ENCODE measurements around the gene SERPINE1.
"Not testable (repeated sequence)": the region's sequence is repeated elsewhere in the genome, so short reads cannot be mapped to it uniquely, and the experiment has no call there.

The SERPINE1 gene

DNA sequence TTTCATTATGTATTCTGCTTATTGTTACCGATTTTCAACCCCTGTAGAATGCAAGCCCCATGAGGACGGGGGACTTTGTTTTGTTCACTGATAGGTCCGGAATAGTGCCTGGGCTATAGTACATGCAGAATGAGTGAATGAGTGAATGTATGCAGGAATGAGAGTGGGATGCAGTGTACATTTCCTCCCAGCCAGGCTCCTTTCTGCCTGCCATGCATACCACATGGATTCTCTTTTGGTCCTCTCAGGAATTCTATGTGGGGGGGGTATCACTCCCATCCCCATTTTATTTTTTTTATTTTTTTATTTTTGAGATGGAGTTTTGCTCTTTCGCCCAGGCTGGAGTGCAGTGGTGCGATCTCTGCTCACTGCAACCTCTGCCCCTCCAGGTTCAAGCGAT lies 24.9 kb upstream of the SERPINE1 start:
- DNase-seq, result no peak

DNA sequence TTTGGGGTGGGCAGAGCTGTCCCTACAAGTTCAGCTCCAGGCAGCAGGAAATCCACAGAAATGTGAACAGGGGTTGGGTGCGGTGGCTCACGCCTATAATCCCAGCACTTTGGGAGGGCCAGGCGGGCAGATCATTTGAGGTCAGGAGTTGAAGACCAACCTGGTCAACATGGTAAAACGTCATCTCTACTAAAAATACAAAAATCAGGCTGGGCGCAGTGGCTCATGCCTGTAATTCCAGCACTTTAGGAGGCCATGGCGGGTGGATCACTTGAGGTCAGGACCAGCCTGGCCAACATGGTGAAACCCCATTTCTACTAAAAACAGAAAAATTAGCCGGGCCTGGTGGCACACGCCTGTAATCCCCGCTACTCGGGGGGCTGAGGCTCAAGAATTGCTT lies 23.2 kb upstream of the SERPINE1 start:
- DNase-seq, result not testable (repeated sequence)

DNA sequence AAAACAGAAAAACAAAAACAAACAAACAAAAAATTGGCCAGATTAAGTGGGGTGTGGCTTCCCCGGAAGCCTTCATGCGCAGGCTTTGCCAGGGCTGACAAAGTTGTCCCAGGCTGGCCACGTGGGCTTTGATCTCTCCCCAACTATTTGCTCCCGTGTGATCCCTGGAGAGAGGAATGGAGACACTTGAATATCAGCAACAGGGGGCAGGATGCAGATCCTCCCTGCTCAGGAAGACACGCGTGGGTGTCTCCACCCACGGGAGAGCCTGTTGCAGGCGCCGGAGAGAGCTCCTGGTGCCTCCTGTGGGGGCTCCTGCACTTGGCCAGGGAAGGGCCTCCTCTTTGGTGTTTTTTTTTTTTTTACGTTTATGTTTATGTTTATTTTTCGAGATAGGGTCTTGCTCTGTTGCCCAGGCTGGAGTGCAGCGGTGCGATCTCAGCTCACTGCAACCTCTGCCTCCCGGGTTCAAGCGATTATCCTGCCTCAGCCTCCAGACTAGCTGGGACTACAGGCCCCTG lies 22.7 kb upstream of the SERPINE1 start:
- no peak for DNase-seq

DNA sequence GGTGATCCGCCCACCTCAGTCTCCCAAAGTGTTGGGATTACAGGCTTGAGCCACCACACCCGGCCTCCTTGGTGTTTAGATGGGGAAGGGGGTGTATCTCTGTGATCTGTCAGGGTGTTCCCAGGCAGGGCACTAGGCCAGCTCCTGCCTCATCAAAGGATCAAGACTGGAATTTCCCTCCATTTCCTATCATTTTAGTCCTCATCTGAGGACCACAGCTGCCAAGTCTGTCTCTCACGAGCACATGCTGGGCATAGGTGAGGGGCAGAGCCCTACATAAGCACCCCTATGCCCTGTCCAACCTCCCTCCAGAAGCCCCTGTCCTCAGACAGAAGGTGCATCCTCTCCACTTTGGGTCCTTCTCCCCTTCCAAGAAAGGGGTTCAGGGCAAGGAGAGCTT lies 22.1 kb upstream of the SERPINE1 start:
- no peak for DNase-seq

DNA sequence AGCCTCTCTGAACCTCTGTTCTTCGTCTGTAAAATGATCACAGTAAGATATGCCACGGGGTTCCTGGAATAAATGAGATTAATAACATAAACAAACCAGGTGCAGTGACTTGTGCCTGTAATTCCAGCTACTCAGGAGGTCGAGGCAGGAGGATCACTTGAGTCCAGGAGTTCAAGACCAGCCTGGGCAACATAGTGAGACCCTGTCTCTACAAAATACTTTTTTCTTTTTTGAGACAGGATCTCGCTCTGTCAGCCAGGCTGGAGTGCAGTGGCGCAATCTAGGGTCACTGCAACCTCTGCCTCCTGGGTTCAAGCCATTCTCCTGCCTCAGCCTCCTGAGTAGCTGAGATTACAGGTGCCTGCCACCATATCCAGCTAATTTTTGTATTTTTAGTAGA lies 21.7 kb upstream of the SERPINE1 start:
- not testable (repeated sequence) for DNase-seq

DNA sequence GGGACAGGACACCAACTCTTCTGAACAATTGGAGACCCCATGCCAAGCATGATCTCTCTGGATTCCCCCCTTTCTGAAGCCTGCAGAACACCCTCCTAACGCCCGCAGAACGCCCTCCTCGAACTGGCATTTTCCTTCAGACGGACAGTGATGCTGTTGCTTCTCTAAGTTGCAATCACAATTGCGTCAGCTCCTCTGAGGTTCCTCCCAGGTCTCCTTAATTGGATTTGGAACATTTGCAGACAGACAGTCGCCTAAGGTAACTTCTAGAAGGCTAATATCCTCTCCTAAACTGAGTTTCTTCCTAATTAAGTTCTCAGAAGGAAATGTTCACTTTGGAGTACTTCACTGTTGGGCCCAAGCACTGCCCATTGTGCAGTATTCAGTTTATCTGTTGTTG lies 20.5 kb upstream of the SERPINE1 start:
- no peak for DNase-seq

DNA sequence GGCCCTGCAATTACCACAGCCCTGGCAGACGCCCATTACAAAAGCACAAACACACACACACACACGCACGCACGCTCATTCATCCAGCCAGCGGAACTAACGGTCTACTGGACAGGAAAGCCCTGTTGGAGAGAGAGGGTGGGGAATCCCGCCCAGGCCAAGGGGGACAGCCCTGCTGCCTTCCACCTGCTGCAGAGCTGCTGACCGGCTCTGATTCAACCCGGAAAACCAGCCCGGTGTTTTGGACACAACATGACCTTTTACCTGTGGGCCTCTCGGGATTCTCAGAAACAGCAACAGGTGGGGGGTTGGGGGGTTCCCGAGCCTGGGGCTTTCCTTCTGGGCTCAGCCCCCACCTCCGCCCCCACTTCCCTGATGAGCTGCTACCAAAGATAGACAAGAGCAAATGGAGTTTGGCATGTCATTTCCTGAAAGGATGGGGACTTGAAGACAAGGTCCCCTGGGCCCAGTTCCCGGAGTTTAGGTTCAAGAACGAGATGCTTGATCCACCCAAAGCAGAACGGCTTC lies 18.5 kb upstream of the SERPINE1 start:
- no peak for DNase-seq

DNA sequence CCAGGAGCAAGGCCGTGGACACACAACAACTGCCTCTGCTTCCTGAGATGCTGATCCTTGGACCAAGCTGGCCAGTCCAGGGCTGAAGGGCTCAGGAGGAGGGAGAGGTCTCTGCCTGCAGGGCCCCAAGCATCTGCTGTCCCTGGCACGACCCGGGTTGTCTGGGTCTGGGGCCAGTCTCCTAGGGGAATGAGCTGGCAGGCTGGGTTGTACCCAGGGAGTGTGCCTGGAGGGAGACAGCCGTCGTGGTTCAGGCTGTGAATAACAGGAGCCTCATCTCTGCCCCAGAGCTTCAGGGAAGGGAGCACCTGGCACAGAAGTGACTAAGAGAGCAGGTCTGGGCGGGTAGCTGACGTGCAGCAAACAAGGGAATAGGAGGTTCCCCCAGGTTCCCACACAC lies 17.9 kb upstream of the SERPINE1 start:
- DNase-seq, result no peak

DNA sequence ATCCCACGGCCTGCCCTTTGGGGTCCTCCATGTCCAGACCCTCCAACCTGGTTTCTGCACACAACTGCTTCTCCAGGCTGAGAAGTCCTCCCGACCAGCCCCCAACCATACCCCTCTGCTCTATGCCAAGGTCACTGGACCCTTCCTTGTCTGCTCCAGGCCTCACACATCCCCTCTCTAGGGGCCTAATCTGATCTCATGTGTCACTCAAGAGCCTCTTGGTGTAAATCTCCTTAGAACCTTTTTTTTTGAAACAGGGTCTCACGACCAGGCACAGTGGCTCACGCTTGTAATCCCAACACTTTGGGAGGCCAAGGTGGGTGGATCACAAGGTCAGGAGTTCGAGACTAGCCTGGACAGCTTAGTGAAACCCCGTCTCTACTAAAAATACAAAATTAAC lies 17.5 kb upstream of the SERPINE1 start:
- DNase-seq, result no peak

DNA sequence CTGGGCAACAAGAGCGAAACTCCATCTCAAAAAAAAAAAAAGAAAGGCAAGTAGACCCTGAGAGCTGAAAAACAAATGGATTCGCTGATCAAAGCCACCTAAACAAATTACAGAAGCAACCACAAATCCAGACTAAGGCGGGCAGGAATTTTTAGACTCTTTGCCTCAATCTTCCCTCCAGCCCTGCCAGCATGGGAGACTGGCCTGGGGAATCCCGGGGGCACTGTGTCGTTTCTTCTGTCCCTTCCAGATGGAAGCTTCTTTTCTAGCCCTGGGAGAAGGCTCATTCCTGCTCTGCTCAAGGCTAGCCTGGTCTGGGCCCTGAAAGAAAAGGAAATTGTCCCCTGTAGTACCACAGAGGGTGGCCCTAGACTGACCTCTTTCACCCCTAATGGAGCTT lies 15.6 kb upstream of the SERPINE1 start:
- no peak for DNase-seq

DNA sequence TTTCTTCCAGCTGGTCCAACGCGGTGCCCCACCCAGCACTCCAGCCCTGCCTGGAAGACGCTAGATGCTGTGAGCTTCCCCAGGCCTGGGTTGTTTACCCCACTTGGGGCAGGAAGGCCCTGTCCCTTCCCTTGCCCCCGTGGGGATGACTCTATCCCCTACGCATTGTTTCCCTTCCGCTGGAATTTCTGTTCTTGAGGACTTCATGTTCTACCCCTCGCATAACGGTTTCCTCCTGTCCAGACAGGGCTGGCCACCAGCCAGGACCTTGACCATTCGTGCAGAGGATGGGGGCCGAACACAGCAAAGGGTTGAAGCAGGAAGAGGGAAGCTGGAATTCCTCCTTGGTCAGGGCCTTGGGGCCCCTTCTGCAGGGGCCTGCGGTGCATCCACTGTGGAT lies 14.7 kb upstream of the SERPINE1 start:
- DNase-seq, result no peak

DNA sequence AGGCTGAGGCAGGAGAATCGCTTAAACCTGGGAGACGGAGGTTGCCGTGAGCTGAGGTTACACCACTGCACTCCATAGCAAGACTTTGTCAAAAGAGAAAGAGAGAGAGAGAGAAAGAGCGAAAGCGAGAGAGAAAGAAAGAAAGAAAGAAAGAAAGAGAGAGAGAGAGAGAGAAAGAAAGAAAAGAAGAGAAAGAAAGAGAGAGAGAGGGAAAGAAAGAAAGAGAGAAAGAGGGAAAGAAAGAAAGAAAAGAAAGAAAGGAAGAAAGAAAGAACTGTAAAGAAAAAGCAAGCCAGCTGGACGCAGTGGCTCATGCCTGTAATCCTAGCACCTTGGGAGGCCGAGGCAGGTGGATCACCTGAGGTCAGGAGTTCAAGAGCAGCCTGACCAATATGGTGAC lies 13.8 kb upstream of the SERPINE1 start:
- DNase-seq, result not testable (repeated sequence)

DNA sequence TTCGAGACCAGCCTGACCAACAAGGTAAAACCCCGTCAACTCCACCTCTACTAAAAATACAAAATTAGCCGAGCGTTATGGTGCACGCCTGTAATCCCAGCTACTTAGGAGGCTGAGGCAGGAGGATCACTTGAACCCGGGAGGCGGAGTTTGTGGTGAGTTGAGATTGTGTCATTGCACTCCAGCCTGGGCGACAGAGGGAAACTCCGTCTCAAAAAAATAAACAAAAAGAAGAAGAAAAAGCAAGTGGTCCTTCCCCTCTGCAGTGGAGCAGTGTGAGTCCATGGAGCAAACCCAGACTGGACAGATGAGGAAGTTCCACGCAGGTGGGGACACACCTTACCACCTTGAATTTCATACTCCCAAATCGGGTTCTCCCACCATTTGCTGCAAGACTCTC lies 13.1 kb upstream of the SERPINE1 start:
- no peak for DNase-seq

DNA sequence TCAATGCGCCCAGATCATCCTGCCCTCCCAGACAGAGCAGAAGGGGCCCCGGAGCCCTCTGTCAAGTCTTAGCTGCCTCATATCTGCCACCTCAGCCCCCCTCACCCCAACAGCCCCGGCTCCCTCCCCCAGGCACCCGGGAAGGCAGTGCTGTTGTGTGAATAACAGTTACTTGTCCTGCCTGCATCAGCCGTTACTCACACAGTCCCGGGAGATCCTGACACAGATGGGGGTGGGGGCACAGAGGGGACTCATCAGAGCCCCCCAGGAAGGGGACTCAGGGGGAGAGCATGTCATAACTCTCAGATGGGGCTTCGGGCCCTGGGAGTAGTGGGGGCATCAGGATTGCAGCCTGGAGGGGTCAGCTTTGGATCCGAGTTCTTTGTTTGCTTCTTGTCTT lies 12.4 kb upstream of the SERPINE1 start:
- DNase-seq, result no peak

DNA sequence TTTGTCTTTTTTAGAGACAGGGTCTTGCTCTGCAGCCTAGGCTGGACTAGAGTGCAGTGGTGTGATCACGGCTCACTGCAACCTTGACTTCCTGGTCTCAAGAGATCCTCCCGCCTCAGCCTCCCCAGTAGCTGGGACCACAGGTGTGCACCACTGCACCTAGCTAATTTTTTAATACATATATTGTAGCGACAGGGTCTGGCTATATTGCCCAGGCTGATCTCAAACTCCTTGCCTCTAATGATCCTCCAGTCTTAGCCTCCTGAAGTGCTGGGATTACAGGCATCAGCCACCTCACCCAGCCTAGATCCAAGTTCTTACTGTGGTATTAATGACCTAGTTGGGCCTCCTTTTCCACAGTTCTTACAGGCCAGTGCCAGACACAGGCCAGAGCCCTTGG lies 11.7 kb upstream of the SERPINE1 start:
- DNase-seq, result no peak

DNA sequence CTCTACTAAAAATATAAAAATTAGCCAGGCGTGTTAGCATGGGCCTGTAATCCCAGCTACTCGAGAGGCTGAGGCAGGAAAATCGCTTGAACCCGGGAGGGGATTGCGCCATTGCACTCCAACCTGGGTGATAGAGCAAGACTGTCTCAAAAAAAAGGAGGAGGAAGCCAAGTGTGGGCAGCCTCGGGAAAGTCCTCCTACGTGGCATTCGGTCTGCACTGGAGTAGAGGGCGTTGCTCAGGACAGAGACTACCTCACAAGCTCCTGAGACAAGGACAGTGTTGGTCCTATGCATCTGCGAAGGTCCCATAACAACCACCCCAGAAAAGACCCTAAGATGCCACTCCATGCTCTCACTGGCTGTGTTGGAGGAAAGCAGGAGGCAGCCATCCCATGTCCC lies 10.0 kb upstream of the SERPINE1 start:
- DNase-seq, result no peak

DNA sequence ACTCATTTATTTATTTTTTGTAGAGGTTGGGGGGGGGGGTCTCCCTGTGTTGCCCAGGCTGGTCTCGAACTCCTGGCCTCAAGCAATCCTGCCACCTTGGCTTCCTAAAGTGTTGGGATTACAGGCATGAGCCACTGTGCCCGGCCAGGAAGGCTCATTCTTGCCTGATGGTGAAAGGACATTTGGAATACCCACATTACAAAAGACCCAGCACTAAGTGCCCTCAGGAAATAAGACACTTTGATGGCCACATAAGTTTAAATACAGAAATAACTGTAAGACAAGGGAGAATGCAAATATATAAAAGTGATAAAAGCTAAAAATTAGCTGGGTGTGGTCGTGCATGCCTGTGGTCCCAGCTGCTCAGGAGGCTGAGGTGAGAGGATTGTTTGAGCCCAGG lies 8.0 kb upstream of the SERPINE1 start:
- DNase-seq, result no peak

DNA sequence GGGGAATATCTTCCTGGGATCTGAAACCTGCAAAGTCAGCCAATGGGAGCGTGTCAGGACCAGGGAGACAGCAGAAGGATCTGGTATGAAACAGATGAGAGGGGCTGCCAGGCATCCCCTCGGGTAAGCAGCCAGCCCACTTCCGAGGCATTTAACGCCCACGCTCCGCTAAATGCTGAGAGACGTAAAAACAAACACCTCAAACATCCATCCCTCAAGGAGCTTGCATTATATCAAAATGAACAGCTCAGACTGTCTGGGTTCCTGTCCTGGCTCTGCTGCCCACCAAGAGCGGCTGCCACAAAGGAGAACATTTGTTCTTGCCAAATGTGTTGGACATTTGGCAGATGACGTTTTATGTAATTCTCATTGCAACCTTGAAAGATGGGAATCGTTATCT lies 7.0 kb upstream of the SERPINE1 start:
- no peak for DNase-seq

DNA sequence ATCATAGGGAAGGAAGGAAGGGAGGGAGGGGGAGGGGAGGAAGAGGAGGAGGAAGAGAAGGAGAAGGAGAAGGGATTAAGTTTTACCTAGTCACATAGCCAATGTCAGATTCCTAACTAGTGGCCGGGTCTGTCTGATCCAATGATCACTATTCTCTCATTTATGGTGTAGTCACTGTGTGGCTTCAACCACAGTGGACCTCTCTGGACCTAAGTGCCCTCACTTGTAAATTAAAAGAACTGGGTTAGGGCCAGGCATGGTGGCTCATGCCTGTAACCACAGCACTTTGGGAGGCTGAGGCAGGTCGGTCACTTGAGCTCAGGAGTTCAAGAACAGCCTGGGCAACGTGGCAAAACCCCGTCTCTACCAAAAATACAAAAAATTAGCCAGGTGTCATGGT lies 6.6 kb upstream of the SERPINE1 start:
- no peak for DNase-seq

DNA sequence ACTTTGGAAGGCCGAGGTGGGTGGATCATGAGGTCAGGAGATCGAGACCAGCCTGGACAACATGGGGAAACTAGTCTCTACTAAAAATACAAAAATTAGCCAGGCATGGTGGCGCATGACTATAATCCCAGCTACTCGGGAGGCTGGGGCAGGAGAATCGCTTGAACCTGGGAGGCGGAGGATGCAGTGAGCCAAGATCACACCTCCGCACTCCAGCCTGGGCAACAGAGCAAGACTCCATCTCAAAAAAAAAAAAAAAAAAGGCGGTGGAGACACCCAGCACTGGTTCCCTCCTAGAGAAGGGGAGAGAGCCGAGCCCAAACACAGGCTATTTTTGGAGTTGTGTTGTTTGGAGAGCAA lies 5.3 kb upstream of the SERPINE1 start:
- not testable (repeated sequence) for DNase-seq

DNA sequence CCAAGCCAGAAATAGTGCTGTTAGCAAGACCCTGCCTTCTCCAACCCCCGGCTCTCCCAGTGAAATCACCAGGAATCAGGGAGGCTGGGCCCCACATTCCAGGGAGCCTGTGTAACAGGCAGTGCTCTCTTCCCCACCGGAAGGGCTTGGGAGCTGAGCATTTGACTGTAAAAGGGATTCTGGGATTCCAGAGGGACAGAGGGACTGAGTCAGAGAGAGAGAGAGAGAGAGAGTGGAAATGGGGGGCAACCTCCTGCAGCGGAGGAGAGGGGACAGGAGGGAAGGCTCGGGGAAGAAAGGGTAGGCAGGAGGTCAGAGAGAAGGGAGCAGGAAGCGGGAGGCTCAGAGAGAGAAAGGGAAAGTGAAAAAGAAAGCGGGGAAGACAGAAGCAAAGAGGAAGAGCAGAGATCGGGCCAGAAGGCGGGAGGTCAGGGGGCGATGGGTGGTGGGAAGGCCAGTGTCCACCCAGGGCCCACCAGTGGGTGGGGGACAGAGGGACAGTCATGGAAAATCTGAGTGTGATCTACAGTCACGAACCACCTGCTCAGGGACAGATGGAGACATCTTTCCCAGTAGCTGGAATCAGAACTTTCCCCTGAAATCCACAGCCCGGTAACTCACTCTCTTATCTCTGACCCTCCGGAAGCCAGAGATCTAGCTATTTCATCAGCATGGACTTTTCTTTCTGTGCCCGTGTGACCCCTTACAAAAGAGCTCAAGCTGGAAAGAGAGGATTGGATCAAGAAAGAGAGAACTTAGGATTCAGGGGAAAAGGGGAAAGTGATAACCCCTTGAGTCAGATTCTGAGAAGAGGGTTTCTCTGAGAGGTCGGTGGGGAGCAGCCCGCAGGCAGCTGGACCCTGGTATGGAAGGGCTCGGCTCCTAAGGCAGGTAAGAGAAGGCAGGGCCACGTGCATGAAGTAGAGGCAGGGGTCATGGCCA lies 4.6 kb upstream of the SERPINE1 start:
- DNase-seq, result no peak

DNA sequence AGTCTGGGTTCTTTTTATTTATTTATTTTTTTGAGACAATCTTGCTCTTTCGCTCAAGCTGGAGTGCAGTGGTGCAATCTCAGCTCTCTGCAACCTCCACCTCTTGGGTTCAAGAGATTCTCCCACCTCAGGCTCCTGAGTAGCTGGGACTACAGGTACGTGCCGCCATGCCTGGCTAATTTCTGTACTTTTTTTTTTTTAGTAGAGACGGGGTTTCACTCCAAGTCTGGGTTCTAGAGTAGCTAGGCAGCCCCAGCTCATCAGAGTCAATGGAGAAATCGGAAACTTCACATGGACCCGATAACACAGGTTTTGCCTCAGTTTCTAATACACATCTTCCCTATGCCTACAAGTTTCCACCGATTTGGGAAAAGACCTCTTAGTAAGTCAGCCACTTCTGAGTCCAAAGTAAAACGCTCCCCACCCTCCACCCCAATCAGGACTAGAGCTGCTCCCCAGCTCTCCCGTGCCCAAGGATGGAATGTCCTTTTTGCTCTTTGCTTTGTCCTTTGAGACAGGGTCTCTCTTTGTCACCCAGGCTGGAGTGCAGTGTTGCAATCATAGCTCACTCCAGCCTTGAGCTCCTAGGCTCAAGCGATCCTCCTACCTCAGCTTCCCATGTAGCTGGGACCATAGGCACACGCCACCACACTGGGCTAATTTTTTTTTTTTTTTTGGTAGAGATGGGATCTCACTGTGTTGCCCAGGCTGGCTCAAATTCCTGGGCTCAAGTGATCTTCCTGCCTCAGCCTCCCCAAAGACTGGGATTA lies 3.8 kb upstream of the SERPINE1 start:
- no peak for DNase-seq

DNA sequence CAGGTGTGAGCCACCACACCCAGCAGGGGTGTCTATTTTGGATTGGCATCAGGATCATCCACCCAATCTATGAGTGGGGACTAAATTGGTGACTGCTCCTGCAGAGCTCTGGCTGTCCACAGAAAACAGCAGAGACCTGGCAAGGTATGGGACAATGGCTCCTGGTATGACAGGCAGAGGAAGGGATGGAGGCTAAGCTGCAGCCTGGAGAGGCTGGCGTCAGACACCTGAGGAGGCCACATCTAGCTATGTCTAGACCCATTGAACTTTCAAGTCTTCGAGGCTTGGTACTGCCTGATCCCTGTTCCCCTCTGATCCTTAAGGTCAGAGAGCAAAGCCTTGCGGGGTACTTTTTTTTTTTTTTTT lies 3.2 kb upstream of the SERPINE1 start:
- no peak for DNase-seq
